Activated effector memory CD4-positive, alpha-beta T cell treated with anti-CD3 and anti-CD28 coated beads, Interleukin-2, amount 50 U/mL, for 16 hours (primary cell): ENCODE results near the gene DMD.
"Not testable (repeated sequence)": the region's sequence is repeated elsewhere in the genome, so short reads cannot be mapped to it uniquely, and the experiment has no call there.

ENCODE experiments used
- DNase-seq: peaks from one replicate; pipeline ENCODE4 v3.0.0-alpha.2; 2020

The DMD gene

GRCh38 chrX:33149580-33149979, 61.8 kb downstream of the DMD start:
- DNase-seq, result no peak

DNA sequence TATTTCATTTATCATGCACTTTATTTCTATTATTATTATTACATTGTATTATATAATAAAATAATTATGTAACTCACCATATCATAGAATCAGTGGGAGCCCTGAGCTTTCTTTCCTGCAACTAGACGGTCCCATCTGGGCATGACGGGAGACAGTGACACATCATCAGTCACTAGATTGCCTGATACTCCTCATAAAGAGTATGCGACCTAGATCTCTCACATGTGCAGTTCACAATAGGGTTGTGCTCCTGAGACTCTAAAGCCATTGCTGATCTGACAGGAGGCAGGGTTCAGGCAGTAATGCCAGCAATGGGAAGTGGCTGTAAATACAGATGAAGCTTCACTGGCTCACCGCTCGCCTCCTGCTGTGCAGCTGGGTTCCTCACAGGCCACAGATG, 62.3 kb downstream of the DMD start:
- DNase-seq, result no peak

- no peak for DNase-seq
Measured at GRCh38 chrX:33142331-33142730, 69.0 kb downstream of the DMD start.

DNA sequence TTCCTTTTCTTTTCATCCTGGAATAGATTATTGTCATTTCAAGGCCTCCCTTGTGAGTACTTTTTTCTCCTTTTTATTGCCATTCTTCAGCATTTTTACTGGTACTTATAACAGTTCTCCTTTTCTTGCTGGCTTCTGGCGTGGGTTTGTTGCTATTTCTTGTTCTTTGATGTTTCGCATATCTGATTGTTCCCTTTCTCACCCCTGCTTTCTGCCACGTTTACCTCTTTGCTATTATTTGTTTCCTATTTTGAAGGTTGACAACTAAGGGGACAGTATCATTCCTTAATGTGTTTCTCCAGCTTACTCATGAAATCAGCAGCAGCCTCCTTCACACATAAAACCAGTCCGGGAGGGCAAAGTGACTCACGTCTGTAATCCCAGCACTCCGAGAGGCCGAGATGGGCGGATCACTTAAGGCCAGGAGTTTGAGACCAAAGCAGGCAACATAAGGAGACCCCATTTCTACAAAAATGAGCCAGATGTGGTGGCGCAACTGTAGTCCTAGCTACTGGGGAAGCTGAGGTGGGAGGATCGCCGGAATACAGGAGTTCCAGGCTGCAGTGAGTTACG, 72.6 kb downstream of the DMD start:
- no peak for DNase-seq

DNA sequence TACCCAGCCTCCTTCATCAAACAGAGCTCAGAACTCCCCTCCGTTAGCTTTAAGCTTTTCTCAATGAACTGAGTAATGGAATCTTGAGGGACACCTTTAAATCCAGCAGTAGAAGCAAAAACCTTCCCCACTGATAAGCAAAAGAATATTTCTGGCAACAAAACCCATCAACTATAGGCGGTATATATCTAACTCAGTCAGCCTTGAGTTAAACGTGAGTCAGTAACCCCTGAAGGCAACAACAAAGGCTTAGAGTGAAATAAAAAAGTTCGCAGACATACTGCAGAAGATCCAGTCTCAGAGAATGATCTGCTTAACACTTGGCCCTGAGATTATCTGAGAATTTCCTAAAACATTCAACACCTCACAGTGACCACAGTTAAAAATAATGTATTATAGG, 77.2 kb downstream of the DMD start:
- no peak for DNase-seq

DNA sequence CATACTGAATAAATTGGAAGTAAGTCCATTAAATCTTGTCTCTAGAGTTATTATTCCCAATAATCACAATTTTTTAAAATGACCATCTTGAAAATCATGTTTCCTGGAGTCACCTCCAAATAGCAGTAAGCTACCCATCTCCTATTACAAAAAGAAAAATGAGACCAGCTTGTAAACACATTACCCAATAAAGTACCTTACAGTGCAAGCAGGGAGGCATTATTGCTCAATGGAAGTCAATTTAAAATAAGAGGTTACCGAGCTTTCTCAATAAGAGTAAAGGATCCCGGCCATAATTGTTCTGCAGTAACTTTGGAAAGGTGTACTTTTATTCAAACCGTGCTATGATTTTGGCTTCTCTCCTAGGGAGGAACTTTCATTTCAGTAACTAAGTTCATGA, 78.0 kb downstream of the DMD start:
- DNase-seq, result no peak

GRCh38 chrX:33132569-33132968, 78.8 kb downstream of the DMD start:
- DNase-seq, result no peak

DNA sequence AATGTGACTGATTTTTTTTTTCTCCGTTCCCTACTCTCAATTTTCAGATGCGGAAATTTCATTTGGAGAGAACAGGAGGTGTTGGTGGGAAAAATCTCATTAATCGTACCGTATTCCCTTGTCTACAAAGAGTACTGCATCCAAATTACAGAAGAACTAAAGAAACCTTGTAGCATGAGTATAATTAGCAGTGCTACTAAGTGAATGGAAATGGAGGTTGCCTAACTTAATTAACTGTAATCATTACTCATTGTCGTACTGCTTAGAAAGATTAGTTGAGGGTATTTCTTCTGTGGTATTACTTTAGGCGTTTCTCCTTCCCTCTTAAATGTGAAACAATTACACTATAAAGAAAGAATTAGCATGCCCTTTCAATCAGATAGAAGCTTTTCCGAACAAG, 81.7 kb downstream of the DMD start:
- no peak for DNase-seq

GRCh38 chrX:33128048-33128805, 83.1 kb downstream of the DMD start:
- no peak for DNase-seq

DNA sequence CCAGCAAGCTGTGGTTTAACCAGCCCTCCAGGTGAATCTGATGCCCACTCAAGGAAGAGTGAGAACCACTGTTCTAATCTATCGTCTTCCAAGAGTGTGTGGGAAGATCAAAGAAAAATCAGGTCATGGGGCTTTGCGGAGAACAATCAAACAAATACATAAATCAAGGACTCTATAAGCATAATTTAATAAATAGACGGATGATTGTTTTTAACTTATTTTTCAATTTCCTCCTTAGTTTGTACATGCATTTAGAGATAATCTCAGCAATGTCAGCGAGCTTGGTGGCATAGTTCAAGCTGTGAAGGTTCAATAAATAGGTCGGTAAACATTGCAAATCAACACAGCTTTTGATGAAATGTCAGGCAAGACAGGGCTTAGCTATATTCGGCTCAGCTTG, 84.9 kb downstream of the DMD start:
- DNase-seq, result no peak

DNA sequence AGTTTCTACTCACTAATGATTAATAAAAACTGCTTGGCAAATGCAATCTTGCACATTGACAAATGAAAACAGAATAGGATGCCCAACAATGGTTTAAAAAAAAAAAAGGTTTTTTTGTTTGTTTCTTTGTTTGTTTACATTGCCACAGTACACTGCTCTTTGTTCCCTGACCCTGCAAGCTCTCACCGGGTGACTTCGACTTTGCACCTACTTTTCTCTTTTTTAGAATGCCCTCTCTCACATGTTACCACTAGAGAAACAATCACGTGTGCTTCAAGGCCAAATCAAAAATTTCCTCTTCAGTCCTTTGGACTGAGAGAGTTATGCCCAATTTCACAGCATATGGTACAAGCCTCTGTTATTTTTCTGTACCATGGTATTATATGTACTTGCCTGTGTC, 101.5 kb downstream of the DMD start:
- DNase-seq, result no peak

- no peak for DNase-seq
Measured at GRCh38 chrX:33106737-33107136, 104.6 kb downstream of the DMD start.

- no peak for DNase-seq
Measured at GRCh38 chrX:33095079-33095478, 116.3 kb downstream of the DMD start.

GRCh38 chrX:33087411-33087810, 123.9 kb downstream of the DMD start:
- DNase-seq, result no peak

DNA sequence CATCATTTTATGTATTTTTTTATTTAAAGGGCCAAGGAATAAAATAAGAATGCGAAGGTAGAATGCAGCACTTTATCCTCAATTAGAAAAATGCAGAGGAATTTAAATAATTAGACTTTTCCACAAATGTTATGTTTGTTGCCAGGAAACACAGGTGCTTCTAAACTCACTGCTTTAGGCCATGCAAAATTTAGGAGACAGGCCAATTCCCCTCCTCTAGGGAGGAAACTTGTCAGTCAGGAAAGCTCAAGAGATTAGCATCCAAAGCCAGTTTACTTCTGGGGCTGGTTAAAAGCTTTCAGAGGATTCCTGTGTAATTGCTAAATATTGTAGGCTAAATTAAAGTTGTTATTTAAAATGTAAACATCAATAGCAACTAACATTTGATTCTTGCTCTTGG, 124.5 kb downstream of the DMD start:
- no peak for DNase-seq

DNA sequence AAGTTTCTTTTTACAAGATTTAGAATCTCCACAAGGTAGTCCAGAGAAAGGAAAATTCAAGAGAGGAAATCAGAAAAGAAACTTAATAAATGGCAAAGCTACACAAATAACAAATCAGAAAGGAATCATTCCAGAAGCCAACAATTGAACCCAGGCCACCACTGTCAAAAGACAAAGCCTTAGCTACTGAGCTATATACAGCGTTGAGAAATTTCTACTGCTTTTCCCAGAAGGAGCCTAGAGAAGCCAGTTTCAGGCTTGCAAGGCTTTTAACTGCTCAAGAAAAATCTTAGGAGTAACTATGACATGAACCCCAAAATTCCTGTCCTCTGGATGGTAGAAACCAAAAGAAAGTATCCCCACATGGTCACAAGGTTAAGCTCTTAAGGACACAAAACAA, 129.0 kb downstream of the DMD start:
- DNase-seq, result no peak

DNA sequence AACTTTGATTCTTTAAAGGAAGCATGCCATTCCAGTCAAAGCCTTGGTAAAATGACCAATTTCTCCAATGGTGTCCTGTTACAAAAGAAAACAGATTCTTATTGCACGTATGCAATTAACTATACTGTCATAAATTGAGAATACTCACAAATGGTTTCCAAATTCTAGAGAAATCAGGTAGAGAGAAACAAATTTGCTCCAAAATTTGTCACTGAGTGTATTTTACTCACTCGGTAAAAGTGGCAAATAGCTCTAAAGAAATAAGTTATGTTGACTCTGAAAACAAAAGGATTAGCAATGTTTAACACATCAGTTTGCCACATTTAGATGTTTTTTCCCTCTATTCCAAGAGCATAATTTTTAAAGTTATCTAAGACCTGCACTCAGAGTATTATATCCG, 133.1 kb downstream of the DMD start:
- DNase-seq, result no peak

DNA sequence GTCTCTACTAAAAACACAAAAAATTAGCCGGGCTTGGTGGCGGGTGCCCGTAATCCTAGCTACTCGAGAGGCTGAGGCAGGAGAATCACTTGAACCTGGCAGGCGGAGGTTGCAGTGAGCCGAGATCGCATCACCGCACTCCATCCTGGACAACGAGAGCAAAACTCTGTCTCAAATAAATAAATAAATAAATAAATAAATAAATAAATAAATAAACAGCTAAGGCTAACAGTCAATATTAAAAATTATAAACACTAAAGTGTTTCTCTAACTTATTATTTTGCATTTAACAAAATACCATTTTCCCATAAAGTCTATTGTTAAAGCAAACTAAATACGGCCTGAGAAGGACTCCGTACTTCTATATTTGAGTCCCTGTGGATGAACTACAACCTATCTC, 137.7 kb downstream of the DMD start:
- not testable (repeated sequence) for DNase-seq

- no peak for DNase-seq
Measured at GRCh38 chrX:33065415-33065814, 145.9 kb downstream of the DMD start.

GRCh38 chrX:33062041-33062440, 149.3 kb downstream of the DMD start:
- no peak for DNase-seq

GRCh38 chrX:33053001-33053400, 158.3 kb downstream of the DMD start:
- DNase-seq, result no peak

GRCh38 chrX:33045882-33046281, 165.5 kb downstream of the DMD start:
- DNase-seq, result no peak

DNA sequence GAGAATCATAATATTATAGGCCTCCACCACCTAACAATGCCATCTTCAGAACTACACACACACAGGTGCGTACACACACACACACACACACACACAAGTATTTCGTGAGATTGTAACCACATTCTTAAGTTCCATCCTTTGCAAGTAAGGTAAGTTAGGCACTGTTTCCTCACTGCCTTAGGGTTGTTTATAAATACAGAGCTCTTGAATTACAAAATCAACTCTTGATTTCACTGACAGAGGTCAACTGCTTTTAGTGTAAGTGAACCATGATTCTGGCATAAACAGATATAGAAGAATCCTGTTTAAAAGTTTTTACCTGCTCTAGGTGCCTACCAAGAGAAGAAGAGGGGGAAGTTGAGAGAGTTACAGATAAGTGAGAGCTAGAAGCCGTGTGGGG, 166.1 kb downstream of the DMD start:
- no peak for DNase-seq

DNA sequence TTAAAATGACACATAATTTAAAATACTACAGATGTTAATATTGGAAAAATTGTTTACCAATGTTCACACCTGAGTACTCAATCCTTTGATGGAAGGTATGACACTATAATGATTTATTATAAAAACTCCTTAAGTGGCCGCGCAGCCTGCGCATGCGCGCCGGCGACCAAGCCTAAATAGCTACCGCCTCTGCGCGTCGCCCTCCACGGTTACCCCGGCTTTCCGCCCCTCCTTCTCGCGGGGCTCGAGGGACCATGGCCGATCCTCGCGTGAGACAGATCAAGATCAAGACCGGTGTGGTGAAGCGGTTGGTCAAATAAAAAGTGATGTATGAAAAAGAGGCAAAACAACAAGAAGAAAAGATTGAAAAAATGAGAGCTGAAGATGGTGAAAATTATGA, 170.2 kb downstream of the DMD start:
- no peak for DNase-seq

DNA sequence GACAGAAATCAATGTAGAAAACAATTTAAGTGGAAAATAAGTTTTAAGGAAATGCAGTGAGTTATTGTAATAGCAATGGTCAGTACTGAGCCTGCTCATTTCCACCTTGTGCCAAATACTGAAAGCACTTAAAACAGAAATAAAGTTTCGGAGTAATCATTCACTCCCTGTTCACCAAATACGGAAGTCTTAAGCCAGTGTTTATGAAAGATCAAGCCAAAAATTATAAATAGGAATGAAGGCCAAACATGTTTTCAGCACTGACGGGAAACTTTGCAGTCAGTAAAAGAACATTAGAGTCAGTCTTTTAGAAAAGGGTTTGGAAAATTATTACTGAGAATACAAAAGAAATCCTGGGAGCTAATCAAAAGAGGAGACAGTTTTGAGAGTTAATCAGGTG, 178.6 kb downstream of the DMD start:
- no peak for DNase-seq
